SK-N-SH (cell line): Measurements from ENCODE around the gene WDFY2. TPM values are rescaled to one million over a fixed set of nuclear protein-coding genes. Genes with fewer than 3 reads are reported as not detected.

Experiments used
- CTCF ChIA-PET: fragments of 300-600, 350-600 bp; formaldehyde crosslinking; extraction: SDS; loops from one replicate; lab custom pipeline; 2021; lab: Yijun Ruan, JAX
- POLR2A ChIA-PET: fragments of 350-600 bp; sonication (Branson Sonifier 250); formaldehyde crosslinking; extraction: SDS; loops from one replicate; lab custom pipeline; 2020; ENCODE audit warnings: antibody characterized with exemption, inconsistent platforms; lab: Yijun Ruan, JAX
- DNase-seq: peaks from one replicate; pipeline ENCODE4 v3.0.0; 2012
- H2AFZ ChIP-seq: fragments of 200-600 bp; sonication (generic); 2 replicates; pipeline ENCODE4 v1.8.1; 2016; ENCODE audit warnings: antibody characterized with exemption, mild to moderate bottlenecking, low read depth
- H3F3A ChIP-seq: fragments of 200-600 bp; sonication (generic); replicated peaks from 2 replicates; pipeline ENCODE3; 2016; ENCODE audit warnings: antibody characterized with exemption, mild to moderate bottlenecking; ENCODE audit not compliant: insufficient read depth
- H3K27ac ChIP-seq, 2 experiments: fragments of 200-500 bp in 1 of 2; fragments of 200-600 bp in 1 of 2; sonication (Bioruptor generic) in 1 of 2; sonication (generic), shearing (Covaris generic) in 1 of 2; 2 replicates each; pipeline versions ENCODE4 v1.5.1 to v1.6.1; 2014 to 2016; ENCODE audit warnings: low read depth in 2 of 2, inconsistent platforms in 1 of 2, low read length in 1 of 2, mild to moderate bottlenecking in 1 of 2, mixed read lengths in 1 of 2
- H3K27me3 ChIP-seq: fragments of 200-600 bp; sonication (generic), shearing (Covaris generic); 2 replicates; pipeline ENCODE4 v1.6.1; 2016; ENCODE audit warnings: mixed run types; ENCODE audit not compliant: insufficient read depth
- H3K36me3 ChIP-seq, 2 experiments: fragments of 200-500 bp in 1 of 2; fragments of 200-600 bp in 1 of 2; sonication (Bioruptor generic) in 1 of 2; sonication (generic) in 1 of 2; replicated peaks in 1 of 2; 2 replicates each; pipeline versions ENCODE3 to v1.5.1; 2014 to 2016; ENCODE audit warnings: low read length in 1 of 2, mild to moderate bottlenecking in 1 of 2; ENCODE audit not compliant: insufficient read depth in 2 of 2, control insufficient read depth in 1 of 2
- H3K4me1 ChIP-seq, 2 experiments: fragments of 200-500 bp in 1 of 2; fragments of 200-600 bp in 1 of 2; sonication (Bioruptor generic) in 1 of 2; sonication (generic), shearing (Covaris generic) in 1 of 2; 2 replicates each; pipeline versions ENCODE4 v1.5.1 to v1.6.1; 2014 to 2016; ENCODE audit warnings: low read depth in 1 of 2, low read length in 1 of 2, mixed run types in 1 of 2; ENCODE audit not compliant: insufficient read depth in 2 of 2, control insufficient read depth in 1 of 2
- H3K4me2 ChIP-seq: fragments of 200-600 bp; sonication (generic), shearing (Covaris generic); 2 replicates; pipeline ENCODE4 v1.6.1; 2017; ENCODE audit warnings: mixed run types
- H3K4me3 ChIP-seq, 2 experiments: fragments of 200-500 bp in 1 of 2; fragments of 200-600 bp in 1 of 2; sonication (Bioruptor generic) in 1 of 2; sonication (generic), shearing (Covaris generic) in 1 of 2; 2 replicates each; pipeline versions ENCODE4 v1.5.1 to v1.8.1; 2014 to 2016; ENCODE audit warnings: low read depth in 2 of 2, inconsistent platforms in 1 of 2, low read length in 1 of 2, mild to moderate bottlenecking in 1 of 2, mixed read lengths in 1 of 2, moderate library complexity in 1 of 2
- H3K79me2 ChIP-seq: fragments of 200-600 bp; sonication (generic); 2 replicates; pipeline ENCODE4 v1.8.1; 2017; ENCODE audit warnings: mild to moderate bottlenecking; ENCODE audit not compliant: insufficient read depth
- H3K9ac ChIP-seq: fragments of 200-600 bp; sonication (generic); 2 replicates; pipeline ENCODE4 v1.6.1; 2017; ENCODE audit warnings: mixed run types
- H3K9me2 ChIP-seq: fragments of 200-600 bp; sonication (generic); 2 replicates; pipeline ENCODE4 v1.6.1; 2017; ENCODE audit warnings: mixed run types
- H3K9me3 ChIP-seq: fragments of 200-600 bp; sonication (generic); 2 replicates; pipeline ENCODE4 v1.6.1; 2017; ENCODE audit warnings: mixed run types, mild to moderate bottlenecking, moderate library complexity
- H4K20me1 ChIP-seq: fragments of 200-600 bp; sonication (generic); 2 replicates; pipeline ENCODE4 v1.6.1; 2017; ENCODE audit warnings: mild to moderate bottlenecking, mixed run types; ENCODE audit not compliant: insufficient read depth
- EP300 ChIP-seq, 2 experiments: IDR thresholded peaks; 2 replicates each; pipeline versions ENCODE4 v1.4.0 to v1.6.1; 2012; ENCODE audit warnings: borderline replicate concordance in 1 of 2, low read depth in 1 of 2, low read length in 1 of 2
- FOSL2 ChIP-seq: IDR thresholded peaks from 2 replicates; pipeline ENCODE4 v1.4.0; 2012; ENCODE audit warnings: low read depth, mild to moderate bottlenecking, moderate library complexity, borderline replicate concordance
- GATA2 ChIP-seq: sonication (generic); formaldehyde crosslinking; IDR thresholded peaks from 2 replicates; pipeline ENCODE4 v1.5.0; 2020; ENCODE audit warnings: mild to moderate bottlenecking, missing genetic modification reagents
- MEF2A ChIP-seq: IDR thresholded peaks from 2 replicates; pipeline ENCODE4 v1.4.0; 2012; ENCODE audit warnings: low read depth, borderline replicate concordance
- NRF1 ChIP-seq: IDR thresholded peaks from 2 replicates; pipeline ENCODE4 v1.6.1; 2012; ENCODE audit warnings: low read depth, mild to moderate bottlenecking, low read length
- RXRA ChIP-seq: IDR thresholded peaks from 2 replicates; pipeline ENCODE4 v1.4.0; 2012; ENCODE audit warnings: low read depth, mild to moderate bottlenecking, borderline replicate concordance
- TCF12 ChIP-seq: IDR thresholded peaks from 2 replicates; pipeline ENCODE4 v1.4.0; 2012
- TEAD4 ChIP-seq: IDR thresholded peaks from 2 replicates; pipeline ENCODE4 v1.4.0; 2012; ENCODE audit warnings: mild to moderate bottlenecking, borderline replicate concordance; ENCODE audit not compliant: insufficient read depth
- WGBS: methylation state at CpG from one replicate; pipeline ENCODE4 v1.1.6; 2017; ENCODE audit warnings: low lambda C conversion rate; 5-methylcytosine and 5-hydroxymethylcytosine counted together
- polyA plus RNA-seq, 3 experiments: library from polyadenylated mRNA; depleted of rRNA; stranded (reverse); fragments of >200 nt; gene quantifications; 2 replicates each; pipeline ENCODE4 v1.2.3, GENCODE V29; 2012
- TF ChIP-seq, protein P1 (sequence below): IDR thresholded peaks from 2 replicates; pipeline ENCODE4 v1.6.1; 2012; ENCODE audit warnings: mild to moderate bottlenecking, low read depth, low read length, moderate library complexity
- TF ChIP-seq, protein P2 (sequence below): IDR thresholded peaks from 2 replicates; pipeline ENCODE4 v1.4.0; 2012; ENCODE audit warnings: low read depth
- TF ChIP-seq, protein P3 (sequence below): fragments of 200-600 bp; sonication (generic); IDR thresholded peaks from 2 replicates; pipeline ENCODE4 v1.6.1; 2017; ENCODE audit warnings: antibody characterized with exemption, mild to moderate bottlenecking, moderate library complexity

WDFY2 gene
- polyA plus RNA-seq, 1 of the 3 experiments (the other 2 are of a cell fraction) = 4.1 TPM

DNA sequence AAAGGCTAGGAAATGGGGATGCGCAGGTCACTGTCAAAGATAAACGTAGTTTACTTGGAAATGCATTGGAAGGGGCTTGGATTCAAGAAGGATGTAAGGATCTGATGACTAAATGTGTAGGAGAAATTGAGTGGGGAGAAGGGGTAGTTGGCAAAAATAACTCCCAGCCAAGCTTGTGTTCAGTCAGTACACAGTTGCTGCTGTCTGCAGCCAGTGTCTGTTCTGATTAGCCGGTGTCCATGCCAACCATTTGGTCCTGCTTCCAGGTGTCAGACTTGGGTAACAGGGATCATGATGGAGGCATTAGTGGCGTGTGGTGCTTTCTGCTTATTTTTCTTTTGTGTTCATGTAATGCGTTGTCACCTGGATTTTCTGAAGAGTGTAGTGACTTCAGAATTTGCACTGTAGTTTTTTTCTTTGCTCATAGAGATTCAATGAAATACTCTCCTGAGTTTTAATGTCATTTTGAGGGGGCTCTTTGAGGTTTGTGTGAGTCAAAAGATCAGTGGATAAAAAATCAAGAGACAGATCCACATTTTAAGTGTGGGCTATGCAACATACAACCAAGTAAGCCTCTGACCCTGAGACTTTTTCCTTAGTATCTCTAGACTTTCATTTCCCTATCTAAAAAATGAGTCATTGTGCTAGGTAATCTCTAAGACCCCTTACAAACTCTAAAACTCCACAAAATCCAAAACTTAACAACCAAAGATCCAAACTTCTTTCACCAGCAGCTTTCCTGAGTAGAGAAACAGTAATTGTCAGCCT lies 103.9 kb downstream of the WDFY2 start:
- peaks cover 40% of the 10 kb centered on the region for H3K79me2 ChIP-seq
- no peak overlapping the region for H3K4me2 ChIP-seq
- peaks cover 13% of the 10 kb centered on the region in 2 experiments; a peak in 3 of 4 replicates for H3K4me1 ChIP-seq
- H4K20me1 ChIP-seq = no peaks in the 10 kb centered on the region
- no peaks in the 10 kb centered on the region for H3F3A ChIP-seq
- no peaks in the 10 kb centered on the region for H3K9me3 ChIP-seq
- H2AFZ ChIP-seq = no peak overlapping the region
- ChIA-PET POLR2A (no interaction called here), CTCF (interaction anchor here (0.8 to 3.3 kb wide), 4 partner anchors 10 to 110 kb away, joined by 3 to 9 read pairs (median 4); no protein-coding TSS in a partner anchor)
- no peaks in the 10 kb centered on the region for H3K27me3 ChIP-seq
- H3K9ac ChIP-seq = no peak overlapping the region
- no peak overlapping the region for H3K4me3 ChIP-seq
- no peaks in the 10 kb centered on the region for H3K9me2 ChIP-seq
- H3K27ac ChIP-seq = peak overlapping the region; percentile 22 to 60; a peak in 2 of 4 replicates
- DNase-seq = peak; percentile 13
- peaks cover 1 to 4% of the 10 kb centered on the region in 2 experiments for H3K36me3 ChIP-seq
- no peak for TF ChIP-seq TEAD4
- TF ChIP-seq, protein P1, sequence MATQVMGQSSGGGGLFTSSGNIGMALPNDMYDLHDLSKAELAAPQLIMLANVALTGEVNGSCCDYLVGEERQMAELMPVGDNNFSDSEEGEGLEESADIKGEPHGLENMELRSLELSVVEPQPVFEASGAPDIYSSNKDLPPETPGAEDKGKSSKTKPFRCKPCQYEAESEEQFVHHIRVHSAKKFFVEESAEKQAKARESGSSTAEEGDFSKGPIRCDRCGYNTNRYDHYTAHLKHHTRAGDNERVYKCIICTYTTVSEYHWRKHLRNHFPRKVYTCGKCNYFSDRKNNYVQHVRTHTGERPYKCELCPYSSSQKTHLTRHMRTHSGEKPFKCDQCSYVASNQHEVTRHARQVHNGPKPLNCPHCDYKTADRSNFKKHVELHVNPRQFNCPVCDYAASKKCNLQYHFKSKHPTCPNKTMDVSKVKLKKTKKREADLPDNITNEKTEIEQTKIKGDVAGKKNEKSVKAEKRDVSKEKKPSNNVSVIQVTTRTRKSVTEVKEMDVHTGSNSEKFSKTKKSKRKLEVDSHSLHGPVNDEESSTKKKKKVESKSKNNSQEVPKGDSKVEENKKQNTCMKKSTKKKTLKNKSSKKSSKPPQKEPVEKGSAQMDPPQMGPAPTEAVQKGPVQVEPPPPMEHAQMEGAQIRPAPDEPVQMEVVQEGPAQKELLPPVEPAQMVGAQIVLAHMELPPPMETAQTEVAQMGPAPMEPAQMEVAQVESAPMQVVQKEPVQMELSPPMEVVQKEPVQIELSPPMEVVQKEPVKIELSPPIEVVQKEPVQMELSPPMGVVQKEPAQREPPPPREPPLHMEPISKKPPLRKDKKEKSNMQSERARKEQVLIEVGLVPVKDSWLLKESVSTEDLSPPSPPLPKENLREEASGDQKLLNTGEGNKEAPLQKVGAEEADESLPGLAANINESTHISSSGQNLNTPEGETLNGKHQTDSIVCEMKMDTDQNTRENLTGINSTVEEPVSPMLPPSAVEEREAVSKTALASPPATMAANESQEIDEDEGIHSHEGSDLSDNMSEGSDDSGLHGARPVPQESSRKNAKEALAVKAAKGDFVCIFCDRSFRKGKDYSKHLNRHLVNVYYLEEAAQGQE = no peak
- no peak for TF ChIP-seq EP300 (IDR thresholded peaks at IDR 0.05; ENCODE audit: borderline replicate concordance in 1 of 2, low read depth in 1 of 2, low read length in 1 of 2)
- TF ChIP-seq TCF12 = no peak
- TF ChIP-seq, protein P2, sequence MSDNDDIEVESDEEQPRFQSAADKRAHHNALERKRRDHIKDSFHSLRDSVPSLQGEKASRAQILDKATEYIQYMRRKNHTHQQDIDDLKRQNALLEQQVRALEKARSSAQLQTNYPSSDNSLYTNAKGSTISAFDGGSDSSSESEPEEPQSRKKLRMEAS = no peak
- no peak for TF ChIP-seq RXRA
- TF ChIP-seq NRF1 = no peak
- no peak for TF ChIP-seq MEF2A
- TF ChIP-seq GATA2 = no peak
- TF ChIP-seq FOSL2 = no peak
- TF ChIP-seq, protein P3, sequence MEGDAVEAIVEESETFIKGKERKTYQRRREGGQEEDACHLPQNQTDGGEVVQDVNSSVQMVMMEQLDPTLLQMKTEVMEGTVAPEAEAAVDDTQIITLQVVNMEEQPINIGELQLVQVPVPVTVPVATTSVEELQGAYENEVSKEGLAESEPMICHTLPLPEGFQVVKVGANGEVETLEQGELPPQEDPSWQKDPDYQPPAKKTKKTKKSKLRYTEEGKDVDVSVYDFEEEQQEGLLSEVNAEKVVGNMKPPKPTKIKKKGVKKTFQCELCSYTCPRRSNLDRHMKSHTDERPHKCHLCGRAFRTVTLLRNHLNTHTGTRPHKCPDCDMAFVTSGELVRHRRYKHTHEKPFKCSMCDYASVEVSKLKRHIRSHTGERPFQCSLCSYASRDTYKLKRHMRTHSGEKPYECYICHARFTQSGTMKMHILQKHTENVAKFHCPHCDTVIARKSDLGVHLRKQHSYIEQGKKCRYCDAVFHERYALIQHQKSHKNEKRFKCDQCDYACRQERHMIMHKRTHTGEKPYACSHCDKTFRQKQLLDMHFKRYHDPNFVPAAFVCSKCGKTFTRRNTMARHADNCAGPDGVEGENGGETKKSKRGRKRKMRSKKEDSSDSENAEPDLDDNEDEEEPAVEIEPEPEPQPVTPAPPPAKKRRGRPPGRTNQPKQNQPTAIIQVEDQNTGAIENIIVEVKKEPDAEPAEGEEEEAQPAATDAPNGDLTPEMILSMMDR = no peak
- 79% methylated on average over 5 of the region's 5 CpGs for WGBS
